ENCODE results near the gene ARHGEF17.

- TF ChIP-seq, protein P1, sequence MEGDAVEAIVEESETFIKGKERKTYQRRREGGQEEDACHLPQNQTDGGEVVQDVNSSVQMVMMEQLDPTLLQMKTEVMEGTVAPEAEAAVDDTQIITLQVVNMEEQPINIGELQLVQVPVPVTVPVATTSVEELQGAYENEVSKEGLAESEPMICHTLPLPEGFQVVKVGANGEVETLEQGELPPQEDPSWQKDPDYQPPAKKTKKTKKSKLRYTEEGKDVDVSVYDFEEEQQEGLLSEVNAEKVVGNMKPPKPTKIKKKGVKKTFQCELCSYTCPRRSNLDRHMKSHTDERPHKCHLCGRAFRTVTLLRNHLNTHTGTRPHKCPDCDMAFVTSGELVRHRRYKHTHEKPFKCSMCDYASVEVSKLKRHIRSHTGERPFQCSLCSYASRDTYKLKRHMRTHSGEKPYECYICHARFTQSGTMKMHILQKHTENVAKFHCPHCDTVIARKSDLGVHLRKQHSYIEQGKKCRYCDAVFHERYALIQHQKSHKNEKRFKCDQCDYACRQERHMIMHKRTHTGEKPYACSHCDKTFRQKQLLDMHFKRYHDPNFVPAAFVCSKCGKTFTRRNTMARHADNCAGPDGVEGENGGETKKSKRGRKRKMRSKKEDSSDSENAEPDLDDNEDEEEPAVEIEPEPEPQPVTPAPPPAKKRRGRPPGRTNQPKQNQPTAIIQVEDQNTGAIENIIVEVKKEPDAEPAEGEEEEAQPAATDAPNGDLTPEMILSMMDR (conservative IDR thresholded peaks at IDR 0.05; ENCODE audit: low read depth, low read length): no peak
- no peak for TF ChIP-seq EZH2 (IDR thresholded peaks at IDR 0.05; ENCODE audit: borderline replicate concordance, low read depth, low read length, poor library complexity, severe bottlenecking)
Measured at GRCh38 chr11:73360743-73361369, 52.8 kb downstream of the ARHGEF17 start.

Data from A673 (cell line).